A673 (cell line): ENCODE results near the gene NDUFAF4.

Experiments
- CTCF ChIP-seq: fragments of 300-800, 200-600 bp; sonication (generic); conservative IDR thresholded peaks from 2 replicates; pipeline ENCODE4 v1.5.1; 2017; ENCODE audit warnings: low read depth, mild to moderate bottlenecking, antibody characterized with exemption, low read length, moderate library complexity, mixed read lengths
- EZH2 ChIP-seq: fragments of 200-600 bp; sonication (generic); IDR thresholded peaks from 2 replicates; pipeline ENCODE4 v1.6.1; 2017; ENCODE audit warnings: borderline replicate concordance, low read depth, mild to moderate bottlenecking, mixed read lengths, antibody characterized with exemption, low read length; ENCODE audit not compliant: poor library complexity, severe bottlenecking

- TF ChIP-seq CTCF (no peak), EZH2 (no peak)
These were observed 46.0 kb upstream of the NDUFAF4 start for GRCh38 chr6:96943555-96944215.
